H9 (cell line): ENCODE data around the gene SCN5A. TPM values are rescaled to one million over a fixed set of nuclear protein-coding genes. Genes with fewer than 3 reads are reported as not detected.

ENCODE experiments used
- DNase-seq: peaks from one replicate; pipeline ENCODE4 v3.0.0-alpha.2; 2017
- H2AFZ ChIP-seq: one replicate; pipeline ENCODE4 v1.6.1; 2013; ENCODE audit warnings: mild to moderate bottlenecking, low read length, control low read depth, moderate library complexity
- H2AK5ac ChIP-seq: 2 replicates; pipeline ENCODE4 v1.6.1; 2013; ENCODE audit warnings: low read length, control low read depth, mixed read lengths; ENCODE audit not compliant: insufficient read length
- H2BK120ac ChIP-seq: one replicate; pipeline ENCODE4 v1.6.1; 2013; ENCODE audit warnings: low read depth, mild to moderate bottlenecking, low read length, control low read depth, inconsistent platforms; ENCODE audit not compliant: poor library complexity, severe bottlenecking
- H2BK12ac ChIP-seq: 2 replicates; pipeline ENCODE4 v1.6.1; 2013; ENCODE audit warnings: low read length, control low read depth, mixed read lengths, low read depth; ENCODE audit not compliant: insufficient read length
- H2BK15ac ChIP-seq: 2 replicates; pipeline ENCODE4 v1.6.1; 2013; ENCODE audit warnings: low read depth, low read length, control low read depth
- H2BK20ac ChIP-seq: one replicate; pipeline ENCODE4 v1.6.1; 2013; ENCODE audit warnings: low read depth, mild to moderate bottlenecking, low read length, control low read depth, inconsistent platforms; ENCODE audit not compliant: poor library complexity, severe bottlenecking
- H2BK5ac ChIP-seq: 2 replicates; pipeline ENCODE4 v1.6.1; 2013; ENCODE audit warnings: low read length, control low read depth, mixed read lengths; ENCODE audit not compliant: insufficient read length
- H3K14ac ChIP-seq: 2 replicates; pipeline ENCODE4 v1.6.1; 2013; ENCODE audit warnings: low read length, control low read depth; ENCODE audit not compliant: insufficient read depth
- H3K18ac ChIP-seq: 2 replicates; pipeline ENCODE4 v1.6.1; 2013; ENCODE audit warnings: low read depth, mild to moderate bottlenecking, mixed read lengths, low read length, control low read depth; ENCODE audit not compliant: insufficient read length
- H3K23ac ChIP-seq: 2 replicates; pipeline ENCODE4 v1.6.1; 2013; ENCODE audit warnings: low read length, control low read depth, mixed read lengths, low read depth; ENCODE audit not compliant: insufficient read length
- H3K23me2 ChIP-seq: 2 replicates; pipeline ENCODE4 v1.6.1; 2013; ENCODE audit warnings: low read depth, mild to moderate bottlenecking, mixed read lengths, low read length, control low read depth; ENCODE audit not compliant: insufficient read length, poor library complexity, severe bottlenecking
- H3K27ac ChIP-seq: 2 replicates; pipeline ENCODE4 v1.5.1; 2013; ENCODE audit warnings: low read length, control low read depth, mixed read lengths, low read depth; ENCODE audit not compliant: insufficient read length
- H3K27me3 ChIP-seq: 2 replicates; pipeline ENCODE4 v1.6.1; 2013; ENCODE audit warnings: low read length, control low read depth, inconsistent platforms; ENCODE audit not compliant: insufficient read depth
- H3K4ac ChIP-seq: 2 replicates; pipeline ENCODE4 v1.6.1; 2013; ENCODE audit warnings: low read depth, mild to moderate bottlenecking, control low read depth, inconsistent platforms, low read length, moderate library complexity
- H3K4me1 ChIP-seq: 2 replicates; pipeline ENCODE4 v1.6.1; 2013; ENCODE audit warnings: low read length, control low read depth, inconsistent platforms; ENCODE audit not compliant: insufficient read depth
- H3K4me2 ChIP-seq: 2 replicates; pipeline ENCODE4 v1.6.1; 2013; ENCODE audit warnings: low read length, control low read depth, mixed read lengths; ENCODE audit not compliant: insufficient read length, insufficient read depth
- H3K56ac ChIP-seq: 2 replicates; pipeline ENCODE4 v1.6.1; 2013; ENCODE audit warnings: low read depth, mild to moderate bottlenecking, mixed read lengths, low read length, control low read depth; ENCODE audit not compliant: insufficient read length
- H3K79me1 ChIP-seq: 2 replicates; pipeline ENCODE4 v1.6.1; 2013; ENCODE audit warnings: low read depth, mild to moderate bottlenecking, moderate library complexity, low read length, control low read depth, inconsistent platforms; ENCODE audit not compliant: insufficient read depth, poor library complexity, severe bottlenecking
- H3K79me2 ChIP-seq: 2 replicates; pipeline ENCODE4 v1.6.1; 2013; ENCODE audit warnings: low read length, control low read depth, inconsistent platforms; ENCODE audit not compliant: insufficient read depth
- H3K9ac ChIP-seq: 2 replicates; pipeline ENCODE4 v1.6.1; 2013; ENCODE audit warnings: low read length, control low read depth, mixed read lengths; ENCODE audit not compliant: insufficient read length; ENCODE audit errors: extremely low read depth
- H3K9me3 ChIP-seq: one replicate; pipeline ENCODE4 v1.6.1; 2013; ENCODE audit warnings: low read depth, low read length, inconsistent platforms; ENCODE audit not compliant: control insufficient read depth
- H3T11ph ChIP-seq: one replicate; pipeline ENCODE4 v1.6.1; 2013; ENCODE audit warnings: mild to moderate bottlenecking, low read length, control low read depth, inconsistent platforms
- H4K20me1 ChIP-seq: one replicate; pipeline ENCODE4 v1.6.1; 2013; ENCODE audit not compliant: control insufficient read depth, insufficient read length, insufficient read depth
- H4K5ac ChIP-seq: 2 replicates; pipeline ENCODE4 v1.6.1; 2013; ENCODE audit warnings: low read depth, mild to moderate bottlenecking, mixed read lengths, low read length, control low read depth; ENCODE audit not compliant: insufficient read length
- H4K8ac ChIP-seq: replicated peaks from 2 replicates; pipeline ENCODE4 v1.6.1; 2013; ENCODE audit warnings: low read length, control low read depth, mixed read lengths, low read depth; ENCODE audit not compliant: insufficient read length
- H4K91ac ChIP-seq: 2 replicates; pipeline ENCODE4 v1.6.1; 2013; ENCODE audit warnings: low read depth, mild to moderate bottlenecking, moderate library complexity, mixed read lengths, low read length, control low read depth; ENCODE audit not compliant: insufficient read length
- H3K27ac Mint-ChIP-seq, 3 experiments: 2 replicates in 2 of 3; 3 replicates in 1 of 3; pipeline ENCODE4 v1.8.0; 2020 to 2021; ENCODE audit warnings: mixed read lengths in 3 of 3, mild to moderate bottlenecking in 1 of 3, moderate library complexity in 1 of 3
- H3K27me3 Mint-ChIP-seq: 2 replicates; pipeline ENCODE4 v1.8.0; 2021; ENCODE audit warnings: low read depth, mild to moderate bottlenecking, moderate library complexity, mixed read lengths
- H3K36me3 Mint-ChIP-seq, 3 experiments: 2 replicates in 2 of 3; 3 replicates in 1 of 3; pipeline ENCODE4 v1.8.0; 2020 to 2021; ENCODE audit warnings: low read depth in 3 of 3, mixed read lengths in 3 of 3; ENCODE audit not compliant: insufficient read depth in 1 of 3
- H3K4me1 Mint-ChIP-seq, 2 experiments: 2 replicates each; pipeline ENCODE4 v1.8.0; 2020; ENCODE audit warnings: mixed read lengths in 2 of 2
- H3K4me3 Mint-ChIP-seq, 2 experiments: 2 replicates in 1 of 2; 3 replicates in 1 of 2; pipeline ENCODE4 v1.8.0; 2020 to 2021; ENCODE audit warnings: mild to moderate bottlenecking in 2 of 2, mixed read lengths in 2 of 2, moderate library complexity in 1 of 2
- H3K9me3 Mint-ChIP-seq, 2 experiments: 2 replicates in 1 of 2; 3 replicates in 1 of 2; pipeline ENCODE4 v1.8.0; 2020; ENCODE audit warnings: mild to moderate bottlenecking in 2 of 2, mixed read lengths in 2 of 2, moderate library complexity in 1 of 2
- WGBS: extraction: QIAGEN DNeasy Blood & Tissue Kit; methylation state at CpG from one replicate; pipeline ENCODE4 v1.1.7; 2013; ENCODE audit warnings: missing lambda C conversion rate, low lambda C conversion rate, mixed read lengths; ENCODE audit not compliant: insufficient read length; ENCODE audit errors: extremely low coverage; 5-methylcytosine and 5-hydroxymethylcytosine counted together
- total RNA-seq: library from RNA; stranded (reverse); gene quantifications from 2 replicates; pipeline ENCODE4 v1.2.1, GENCODE V29; 2021
- TF ChIP-seq, protein P1 (sequence below): fragments of 200-600 bp; sonication (generic); conservative IDR thresholded peaks from 3 replicates; pipeline ENCODE4 v1.8.0; 2021; ENCODE audit warnings: antibody characterized with exemption, mild to moderate bottlenecking

Gene SCN5A
- total RNA-seq, 1 experiment from 2014 or later, result 6.5 TPM

DNA sequence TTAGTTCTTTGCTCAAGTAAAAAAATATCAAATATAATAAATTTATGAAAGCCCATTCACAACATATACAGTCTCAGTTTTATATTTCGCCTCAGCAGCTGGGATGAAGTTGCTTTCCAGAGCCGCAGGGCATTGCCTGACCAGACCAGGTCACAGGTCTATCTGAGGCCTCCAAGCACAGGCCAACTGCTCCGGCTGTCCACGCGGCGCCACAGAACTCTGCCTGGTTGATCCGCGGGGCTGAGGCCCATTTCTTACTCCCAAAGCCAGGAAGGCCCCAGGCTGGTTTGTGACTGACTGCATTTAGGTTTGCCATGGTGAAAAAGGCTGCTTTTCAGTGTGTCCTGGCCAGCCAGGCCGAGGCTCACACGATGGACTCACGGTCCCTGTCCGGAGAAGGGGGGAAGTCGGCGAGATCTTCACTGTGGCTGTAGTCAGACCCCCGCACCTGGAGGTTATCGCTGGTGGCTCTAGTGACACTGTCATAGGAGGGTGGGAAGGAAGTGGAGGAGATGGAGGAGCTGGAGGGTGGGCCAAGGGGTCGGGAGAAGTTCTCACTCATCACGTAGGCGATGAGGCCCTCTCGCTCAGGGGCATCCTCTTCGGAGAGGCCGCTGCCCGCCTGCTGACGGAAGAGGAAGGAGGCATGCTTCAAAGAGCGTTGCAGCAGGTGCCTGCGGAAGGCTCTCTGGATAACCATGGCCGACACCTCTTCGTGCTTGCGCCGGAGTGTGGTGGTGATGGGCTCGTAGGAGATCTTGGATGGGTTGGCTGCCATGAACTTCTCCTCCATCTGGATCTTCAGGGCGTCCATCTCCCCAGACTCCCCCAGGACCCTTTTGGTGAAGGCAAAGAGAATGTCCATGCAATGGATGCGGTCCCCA, 99.3 kb downstream of the SCN5A start:
- H4K5ac ChIP-seq, result no peak overlapping the region
- no CpG with 5 or more reads among the region's 33 CpGs for WGBS

More for the DNA sequence above, 99.3 kb downstream of the SCN5A start:
- H3K9me3 Mint-ChIP-seq, result peaks cover 3 to 4% of the 10 kb centered on the region in 2 experiments; a peak in 2 of 5 replicates
- H3K27me3 ChIP-seq, result no peaks in the 10 kb centered on the region
- H3K27ac ChIP-seq, result no peak overlapping the region
- H2BK120ac ChIP-seq, result no peak overlapping the region
- no peak overlapping the region for H3K18ac ChIP-seq
- no peaks in the 10 kb centered on the region for H4K20me1 ChIP-seq
- no peak overlapping the region for H3K56ac ChIP-seq
- H3K4me1 Mint-ChIP-seq, result peaks cover 17 to 18% of the 10 kb centered on the region in 2 experiments
- H3K23ac ChIP-seq, result no peak overlapping the region
- no peak overlapping the region for H2BK15ac ChIP-seq
- H3K23me2 ChIP-seq, result no peaks in the 10 kb centered on the region
- no peaks in the 10 kb centered on the region for H3K79me1 ChIP-seq
- no peak overlapping the region for H3K9ac ChIP-seq
- no peaks in the 10 kb centered on the region for H3K79me2 ChIP-seq
- no peak overlapping the region for H3K14ac ChIP-seq
- H4K8ac ChIP-seq, result no peak overlapping the region
- H2AFZ ChIP-seq, result no peak overlapping the region
- H2BK12ac ChIP-seq, result no peak overlapping the region
- H3T11ph ChIP-seq, result no peak overlapping the region
- no peak overlapping the region for H3K4me3 Mint-ChIP-seq
- H3K27me3 Mint-ChIP-seq, result peaks cover 6% of the 10 kb centered on the region
- no peaks in the 10 kb centered on the region for H3K9me3 ChIP-seq
- H3K36me3 Mint-ChIP-seq, result peaks cover 13 to 28% (median 26%) of the 10 kb centered on the region in 3 experiments
- H2AK5ac ChIP-seq, result no peak overlapping the region
- no peak overlapping the region for H2BK5ac ChIP-seq
- no peak overlapping the region for H4K91ac ChIP-seq
- H2BK20ac ChIP-seq, result no peak overlapping the region
- no peaks in the 10 kb centered on the region; the same call in 1 of the 2 replicates for H3K4me1 ChIP-seq
- DNase-seq, result peak; percentile 6
- TF ChIP-seq, protein P1, sequence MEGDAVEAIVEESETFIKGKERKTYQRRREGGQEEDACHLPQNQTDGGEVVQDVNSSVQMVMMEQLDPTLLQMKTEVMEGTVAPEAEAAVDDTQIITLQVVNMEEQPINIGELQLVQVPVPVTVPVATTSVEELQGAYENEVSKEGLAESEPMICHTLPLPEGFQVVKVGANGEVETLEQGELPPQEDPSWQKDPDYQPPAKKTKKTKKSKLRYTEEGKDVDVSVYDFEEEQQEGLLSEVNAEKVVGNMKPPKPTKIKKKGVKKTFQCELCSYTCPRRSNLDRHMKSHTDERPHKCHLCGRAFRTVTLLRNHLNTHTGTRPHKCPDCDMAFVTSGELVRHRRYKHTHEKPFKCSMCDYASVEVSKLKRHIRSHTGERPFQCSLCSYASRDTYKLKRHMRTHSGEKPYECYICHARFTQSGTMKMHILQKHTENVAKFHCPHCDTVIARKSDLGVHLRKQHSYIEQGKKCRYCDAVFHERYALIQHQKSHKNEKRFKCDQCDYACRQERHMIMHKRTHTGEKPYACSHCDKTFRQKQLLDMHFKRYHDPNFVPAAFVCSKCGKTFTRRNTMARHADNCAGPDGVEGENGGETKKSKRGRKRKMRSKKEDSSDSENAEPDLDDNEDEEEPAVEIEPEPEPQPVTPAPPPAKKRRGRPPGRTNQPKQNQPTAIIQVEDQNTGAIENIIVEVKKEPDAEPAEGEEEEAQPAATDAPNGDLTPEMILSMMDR, result no peak
- H3K4me2 ChIP-seq, result no peak overlapping the region
- H3K27ac Mint-ChIP-seq, result no peak overlapping the region
- no peak overlapping the region for H3K4ac ChIP-seq
